Muscle layer of duodenum (tissue), 2 donors: ENCODE data around the gene FAM78B.

Source experiments
- H3K27ac ChIP-seq: one replicate; pipeline ENCODE4 v1.7.0; 2013; ENCODE audit warnings: mild to moderate bottlenecking, low read length
- H3K27me3 ChIP-seq: one replicate; pipeline ENCODE4 v1.7.0; 2013; ENCODE audit warnings: low read depth, mild to moderate bottlenecking, control low read depth, low read length
- H3K36me3 ChIP-seq, 2 donors: one replicate each; pipeline ENCODE4 v1.7.0; 2013; ENCODE audit warnings: low read length in 2 of 2, control low read depth in 1 of 2, mild to moderate bottlenecking in 1 of 2; ENCODE audit not compliant: insufficient read depth in 2 of 2, control insufficient read depth in 1 of 2
- H3K4me1 ChIP-seq, 2 donors: one replicate each; pipeline ENCODE4 v1.7.0; 2013; ENCODE audit warnings: low read length in 2 of 2, mild to moderate bottlenecking in 2 of 2, control low read depth in 1 of 2, moderate library complexity in 1 of 2; ENCODE audit not compliant: insufficient read depth in 2 of 2, control insufficient read depth in 1 of 2
- H3K4me3 ChIP-seq, 2 donors: one replicate each; pipeline ENCODE4 v1.7.0; 2013; ENCODE audit warnings: low read length in 2 of 2, low read depth in 1 of 2, mild to moderate bottlenecking in 1 of 2
- H3K9me3 ChIP-seq, 2 donors: one replicate each; pipeline ENCODE4 v1.7.0; 2013; ENCODE audit warnings: low read length in 2 of 2, control low read depth in 1 of 2, mild to moderate bottlenecking in 1 of 2; ENCODE audit not compliant: control insufficient read depth in 1 of 2
- donor health status: healthy.

The FAM78B gene

GRCh38 chr1:166164646-166164994, 2.2 kb downstream of the FAM78B start:
- Histone ChIP-seq H3K4me1 (peaks cover 11 to 25% of the 10 kb centered on the region in 2 donors), H3K36me3 (no peaks in the 10 kb centered on the region), H3K27me3 (no peaks in the 10 kb centered on the region), H3K27ac (no peak overlapping the region), H3K4me3 (peak overlapping the region in 1 of 2 donors; percentile 69), H3K9me3 (no peaks in the 10 kb centered on the region)

GRCh38 chr1:166159656-166160055, 7.1 kb downstream of the FAM78B start:
- H3K27me3 ChIP-seq = no peaks in the 10 kb centered on the region
- H3K27ac ChIP-seq = no peak overlapping the region
- H3K4me1 ChIP-seq = peaks cover 3% of the 10 kb centered on the region in 2 donors
- H3K9me3 ChIP-seq = no peaks in the 10 kb centered on the region
- no peak overlapping the region for H3K4me3 ChIP-seq
- no peaks in the 10 kb centered on the region for H3K36me3 ChIP-seq

- H3K27me3 ChIP-seq = no peaks in the 10 kb centered on the region
Measured at GRCh38 chr1:166156674-166157073, 10.1 kb downstream of the FAM78B start.

GRCh38 chr1:166155108-166155507, 11.7 kb downstream of the FAM78B start:
- Histone ChIP-seq H3K36me3 (no peaks in the 10 kb centered on the region), H3K9me3 (no peaks in the 10 kb centered on the region), H3K4me1 (no peaks in the 10 kb centered on the region), H3K27me3 (no peaks in the 10 kb centered on the region), H3K4me3 (no peak overlapping the region), H3K27ac (no peak overlapping the region)

More at GRCh38 chr1:166156674-166157073, 10.1 kb downstream of the FAM78B start:
- Histone ChIP-seq H3K36me3 (no peaks in the 10 kb centered on the region), H3K27ac (no peak overlapping the region), H3K9me3 (no peaks in the 10 kb centered on the region), H3K4me1 (no peaks in the 10 kb centered on the region), H3K4me3 (no peak overlapping the region)

- no peaks in the 10 kb centered on the region for H3K36me3 ChIP-seq
- H3K27ac ChIP-seq = no peak overlapping the region
- H3K4me1 ChIP-seq = no peaks in the 10 kb centered on the region
- no peaks in the 10 kb centered on the region for H3K27me3 ChIP-seq
- H3K4me3 ChIP-seq = no peak overlapping the region
- H3K9me3 ChIP-seq = no peaks in the 10 kb centered on the region
Measured at GRCh38 chr1:166153525-166154314, 13.1 kb downstream of the FAM78B start.

- Histone ChIP-seq H3K9me3 (no peaks in the 10 kb centered on the region), H3K27me3 (no peaks in the 10 kb centered on the region), H3K4me3 (no peak overlapping the region), H3K4me1 (no peaks in the 10 kb centered on the region), H3K27ac (no peak overlapping the region), H3K36me3 (no peaks in the 10 kb centered on the region)
Measured at GRCh38 chr1:166152978-166153377, 13.8 kb downstream of the FAM78B start.

- Histone ChIP-seq H3K4me3 (no peak overlapping the region), H3K27ac (no peak overlapping the region), H3K36me3 (no peaks in the 10 kb centered on the region), H3K9me3 (no peaks in the 10 kb centered on the region), H3K27me3 (no peaks in the 10 kb centered on the region), H3K4me1 (no peaks in the 10 kb centered on the region)
Measured at GRCh38 chr1:166151804-166152203, 15.0 kb downstream of the FAM78B start.

GRCh38 chr1:166145499-166145898, 21.3 kb downstream of the FAM78B start:
- Histone ChIP-seq H3K27ac (no peak overlapping the region), H3K27me3 (no peaks in the 10 kb centered on the region)

GRCh38 chr1:166141969-166142368, 24.8 kb downstream of the FAM78B start:
- Histone ChIP-seq H3K4me1 (peaks cover 0 to 8% of the 10 kb centered on the region in 2 donors), H3K27ac (no peak overlapping the region), H3K9me3 (no peaks in the 10 kb centered on the region), H3K36me3 (no peaks in the 10 kb centered on the region), H3K27me3 (no peaks in the 10 kb centered on the region), H3K4me3 (no peak overlapping the region)

More at GRCh38 chr1:166145499-166145898, 21.3 kb downstream of the FAM78B start:
- Histone ChIP-seq H3K9me3 (no peaks in the 10 kb centered on the region), H3K36me3 (no peaks in the 10 kb centered on the region), H3K4me1 (peaks cover 0 to 8% of the 10 kb centered on the region in 2 donors), H3K4me3 (no peak overlapping the region)

GRCh38 chr1:166140251-166140650, 26.6 kb downstream of the FAM78B start:
- no peak overlapping the region for H3K4me3 ChIP-seq
- H3K9me3 ChIP-seq = no peaks in the 10 kb centered on the region
- no peaks in the 10 kb centered on the region for H3K36me3 ChIP-seq
- no peak overlapping the region for H3K27ac ChIP-seq
- peaks cover 0 to 4% of the 10 kb centered on the region in 2 donors for H3K4me1 ChIP-seq
- no peaks in the 10 kb centered on the region for H3K27me3 ChIP-seq

- no peak overlapping the region for H3K27ac ChIP-seq
- H3K36me3 ChIP-seq = no peaks in the 10 kb centered on the region
- H3K9me3 ChIP-seq = no peaks in the 10 kb centered on the region
- H3K27me3 ChIP-seq = no peaks in the 10 kb centered on the region
- H3K4me1 ChIP-seq = no peaks in the 10 kb centered on the region
- no peak overlapping the region for H3K4me3 ChIP-seq
Measured at GRCh38 chr1:166139735-166140134, 27.1 kb downstream of the FAM78B start.
